ENCODE results near the gene FIG4.

DNA sequence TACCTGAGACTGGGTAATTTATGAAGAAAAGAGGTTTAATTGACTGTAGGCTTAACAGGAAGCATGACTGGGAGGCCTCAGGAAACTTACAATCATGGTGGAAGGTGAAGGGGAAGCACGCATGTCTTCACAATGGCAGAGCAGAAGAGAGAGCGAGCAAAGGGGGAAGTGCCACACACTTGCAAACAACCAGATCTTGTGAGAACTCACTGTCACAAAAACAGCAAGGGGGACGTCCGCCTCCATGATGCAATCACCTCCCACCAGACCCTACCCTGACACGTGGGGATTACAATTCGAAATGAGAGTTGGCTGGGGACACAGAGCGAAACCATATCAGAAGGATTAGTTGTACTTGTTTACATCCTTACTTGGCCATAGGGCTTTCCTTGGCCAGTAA lies 49.7 kb downstream of the FIG4 start:
- TF ChIP-seq POLR2A (IDR thresholded peaks at IDR 0.05) (no peak), POLR2AphosphoS5 (IDR thresholded peaks at IDR 0.05) (no peak)
- TF ChIP-seq, protein P1, sequence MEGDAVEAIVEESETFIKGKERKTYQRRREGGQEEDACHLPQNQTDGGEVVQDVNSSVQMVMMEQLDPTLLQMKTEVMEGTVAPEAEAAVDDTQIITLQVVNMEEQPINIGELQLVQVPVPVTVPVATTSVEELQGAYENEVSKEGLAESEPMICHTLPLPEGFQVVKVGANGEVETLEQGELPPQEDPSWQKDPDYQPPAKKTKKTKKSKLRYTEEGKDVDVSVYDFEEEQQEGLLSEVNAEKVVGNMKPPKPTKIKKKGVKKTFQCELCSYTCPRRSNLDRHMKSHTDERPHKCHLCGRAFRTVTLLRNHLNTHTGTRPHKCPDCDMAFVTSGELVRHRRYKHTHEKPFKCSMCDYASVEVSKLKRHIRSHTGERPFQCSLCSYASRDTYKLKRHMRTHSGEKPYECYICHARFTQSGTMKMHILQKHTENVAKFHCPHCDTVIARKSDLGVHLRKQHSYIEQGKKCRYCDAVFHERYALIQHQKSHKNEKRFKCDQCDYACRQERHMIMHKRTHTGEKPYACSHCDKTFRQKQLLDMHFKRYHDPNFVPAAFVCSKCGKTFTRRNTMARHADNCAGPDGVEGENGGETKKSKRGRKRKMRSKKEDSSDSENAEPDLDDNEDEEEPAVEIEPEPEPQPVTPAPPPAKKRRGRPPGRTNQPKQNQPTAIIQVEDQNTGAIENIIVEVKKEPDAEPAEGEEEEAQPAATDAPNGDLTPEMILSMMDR (IDR thresholded peaks at IDR 0.05), result no peak

Data from gastroesophageal sphincter (tissue), 3 donors.